ENCODE results near the gene EVX2.

The EVX2 gene

DNA sequence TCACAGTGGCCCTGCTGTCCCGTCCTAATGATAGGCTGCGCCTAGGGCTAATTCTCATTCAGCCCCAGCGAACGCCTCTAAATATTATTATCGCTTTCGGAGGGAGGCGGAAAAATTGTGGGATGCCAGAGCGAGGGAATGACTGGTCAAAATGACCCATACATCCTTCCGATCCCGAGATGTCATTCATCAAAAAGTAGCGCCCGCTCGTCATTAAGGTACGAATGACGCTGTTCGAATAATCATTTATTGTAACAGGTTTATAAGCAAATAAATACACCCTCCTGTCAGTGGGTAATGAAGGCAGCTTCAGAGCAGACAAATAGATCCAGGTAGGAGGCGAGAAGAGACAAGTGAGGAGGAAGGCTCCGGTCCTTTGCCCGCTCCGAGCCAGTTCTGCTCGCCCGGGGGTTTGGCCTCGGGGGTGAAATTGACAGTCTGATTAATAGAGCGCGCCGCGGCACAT is at the start of gene EVX2:
TSS of gene EVX2 (minus strand) at position 167 of the 466 bp plus-strand sequence. CDS start 186 bp downstream, outside the sequence.
- TF ChIP-seq, protein P1, sequence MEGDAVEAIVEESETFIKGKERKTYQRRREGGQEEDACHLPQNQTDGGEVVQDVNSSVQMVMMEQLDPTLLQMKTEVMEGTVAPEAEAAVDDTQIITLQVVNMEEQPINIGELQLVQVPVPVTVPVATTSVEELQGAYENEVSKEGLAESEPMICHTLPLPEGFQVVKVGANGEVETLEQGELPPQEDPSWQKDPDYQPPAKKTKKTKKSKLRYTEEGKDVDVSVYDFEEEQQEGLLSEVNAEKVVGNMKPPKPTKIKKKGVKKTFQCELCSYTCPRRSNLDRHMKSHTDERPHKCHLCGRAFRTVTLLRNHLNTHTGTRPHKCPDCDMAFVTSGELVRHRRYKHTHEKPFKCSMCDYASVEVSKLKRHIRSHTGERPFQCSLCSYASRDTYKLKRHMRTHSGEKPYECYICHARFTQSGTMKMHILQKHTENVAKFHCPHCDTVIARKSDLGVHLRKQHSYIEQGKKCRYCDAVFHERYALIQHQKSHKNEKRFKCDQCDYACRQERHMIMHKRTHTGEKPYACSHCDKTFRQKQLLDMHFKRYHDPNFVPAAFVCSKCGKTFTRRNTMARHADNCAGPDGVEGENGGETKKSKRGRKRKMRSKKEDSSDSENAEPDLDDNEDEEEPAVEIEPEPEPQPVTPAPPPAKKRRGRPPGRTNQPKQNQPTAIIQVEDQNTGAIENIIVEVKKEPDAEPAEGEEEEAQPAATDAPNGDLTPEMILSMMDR (conservative IDR thresholded peaks at IDR 0.05) = no peak
- no peak for TF ChIP-seq ZFX (IDR thresholded peaks at IDR 0.05)

DNA sequence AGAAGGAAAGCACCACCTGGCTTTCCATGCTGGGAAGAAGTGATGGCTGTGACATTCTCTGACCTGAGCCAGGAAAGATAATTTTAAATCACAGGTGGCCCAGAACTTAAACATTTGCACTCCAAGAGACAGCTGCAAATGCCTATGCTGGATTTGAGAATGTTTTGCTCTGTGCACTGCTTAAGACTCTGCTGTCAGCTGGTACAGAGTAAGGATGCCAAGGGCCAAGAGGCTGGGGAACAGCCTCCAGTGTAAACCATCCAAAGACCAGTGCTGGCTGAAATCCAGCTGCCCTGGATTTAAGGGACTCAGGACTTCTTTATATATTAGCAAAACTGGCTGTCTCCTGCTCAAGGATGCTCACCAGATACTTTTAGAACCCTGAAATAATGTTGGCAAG is 49.6 kb upstream of the EVX2 start:
- no peak overlapping the region for H3K27ac ChIP-seq
- TF ChIP-seq, protein P1 (conservative IDR thresholded peaks at IDR 0.05) = no peak
- TF ChIP-seq ZFX (IDR thresholded peaks at IDR 0.05) = no peak

More for the DNA sequence above, at the start of gene EVX2:
- no peak within 1 kb of the TSS for H3K27ac ChIP-seq

DNA sequence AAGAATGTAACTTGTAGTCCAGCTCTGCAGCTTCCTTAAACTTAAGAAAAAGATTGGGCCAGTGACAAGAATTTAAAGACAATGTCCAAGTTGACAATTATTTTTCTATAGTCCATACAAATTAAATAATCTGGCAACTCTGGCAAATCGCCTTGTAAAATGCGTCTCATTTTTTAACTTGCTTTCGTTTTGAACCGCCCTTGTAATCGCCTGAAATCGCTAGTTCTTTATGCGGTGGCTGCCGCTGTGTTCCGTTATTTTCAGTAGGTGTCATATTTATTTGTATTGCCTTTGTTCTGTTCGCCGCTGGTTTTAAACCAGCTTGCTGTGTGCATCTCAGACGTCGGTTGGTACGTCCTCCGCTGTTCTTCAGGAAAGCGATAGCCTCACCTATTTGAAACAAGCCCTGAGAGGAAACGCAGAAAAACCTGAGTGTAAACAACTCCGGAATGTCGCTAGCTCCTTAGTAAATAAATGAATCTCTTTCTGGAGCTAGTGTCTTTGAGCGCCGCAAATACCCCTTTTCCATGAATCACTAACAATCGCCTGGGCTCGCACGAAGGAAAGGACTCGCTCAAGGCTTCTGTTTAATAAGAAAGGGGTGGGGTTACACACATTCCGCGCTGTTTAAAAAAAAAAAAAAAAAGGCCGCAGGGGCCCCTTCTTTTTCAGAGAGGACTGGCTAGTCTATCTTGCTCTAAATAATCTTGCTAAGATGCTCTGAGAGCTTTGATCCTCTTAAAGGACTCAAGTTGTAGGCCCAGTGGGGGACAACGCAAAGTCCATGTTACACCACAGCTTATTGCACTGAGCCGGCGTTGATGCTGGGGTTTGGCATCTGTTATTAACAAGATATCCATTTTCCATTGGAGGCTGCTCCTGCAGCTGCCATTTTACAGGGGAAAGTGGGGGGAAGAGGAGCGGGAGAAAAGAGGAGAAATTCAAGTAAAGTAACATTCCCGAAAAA is 48.7 kb upstream of the EVX2 start:
- H3K27ac ChIP-seq = no peak overlapping the region
- TF ChIP-seq, protein P1 (conservative IDR thresholded peaks at IDR 0.05) = no peak
- TF ChIP-seq ZFX (IDR thresholded peaks at IDR 0.05) = no peak

DNA sequence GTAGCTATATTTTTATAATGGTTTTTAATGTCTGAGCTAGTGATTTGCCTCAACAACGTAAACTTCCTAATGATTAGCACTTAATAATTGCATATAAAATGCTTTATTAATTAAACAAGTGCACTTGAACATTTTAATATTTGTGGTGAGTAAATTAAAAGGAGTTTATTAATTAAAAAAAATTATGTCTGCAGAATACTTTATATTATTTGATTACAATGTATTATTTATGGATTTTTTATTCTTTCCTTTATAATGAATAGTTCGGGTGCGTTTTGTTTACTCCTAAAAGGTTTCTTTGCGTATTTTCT is 48.0 kb upstream of the EVX2 start:
- no peak overlapping the region for H3K27ac ChIP-seq
- TF ChIP-seq ZFX (IDR thresholded peaks at IDR 0.05) = no peak
- TF ChIP-seq, protein P1 (conservative IDR thresholded peaks at IDR 0.05) = no peak

DNA sequence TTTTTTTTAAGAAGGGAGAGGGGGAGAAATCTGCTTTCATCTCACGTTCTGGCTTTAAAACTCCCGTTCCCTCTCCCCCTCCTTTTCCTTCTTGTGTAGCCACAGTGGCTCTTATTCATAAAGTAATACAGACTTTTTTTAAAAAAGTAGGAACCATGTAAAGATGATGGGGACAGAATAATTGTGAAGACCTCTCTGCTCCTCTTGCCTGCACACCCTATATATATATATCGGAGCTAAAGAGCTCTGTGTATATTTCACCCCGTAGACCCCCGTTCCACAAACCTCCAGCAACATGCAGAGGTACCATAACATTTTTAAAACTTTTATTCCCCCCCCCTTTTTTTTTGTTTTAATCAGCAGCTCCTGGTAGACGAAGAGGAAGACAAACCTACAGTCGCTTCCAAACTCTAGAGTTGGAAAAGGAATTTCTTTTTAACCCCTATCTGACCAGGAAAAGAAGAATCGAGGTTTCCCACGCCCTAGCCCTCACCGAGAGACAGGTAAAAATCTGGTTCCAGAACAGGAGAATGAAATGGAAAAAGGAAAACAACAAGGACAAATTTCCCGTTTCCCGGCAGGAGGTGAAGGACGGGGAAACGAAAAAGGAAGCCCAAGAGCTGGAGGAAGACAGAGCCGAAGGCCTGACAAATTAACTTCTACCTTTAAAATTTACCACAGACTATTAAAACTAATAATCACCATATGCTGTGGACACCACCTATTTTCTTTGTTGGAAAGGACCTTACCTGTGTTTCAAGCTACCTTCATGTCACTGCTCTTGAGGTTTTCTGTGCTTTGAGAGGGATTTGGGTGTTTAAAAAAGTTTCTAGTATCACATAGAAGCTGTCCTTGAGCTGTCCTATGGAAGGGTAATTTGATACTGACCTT is 47.4 kb upstream of the EVX2 start:
- TF ChIP-seq, protein P1 (conservative IDR thresholded peaks at IDR 0.05) = no peak
- TF ChIP-seq ZFX (IDR thresholded peaks at IDR 0.05) = no peak

DNA sequence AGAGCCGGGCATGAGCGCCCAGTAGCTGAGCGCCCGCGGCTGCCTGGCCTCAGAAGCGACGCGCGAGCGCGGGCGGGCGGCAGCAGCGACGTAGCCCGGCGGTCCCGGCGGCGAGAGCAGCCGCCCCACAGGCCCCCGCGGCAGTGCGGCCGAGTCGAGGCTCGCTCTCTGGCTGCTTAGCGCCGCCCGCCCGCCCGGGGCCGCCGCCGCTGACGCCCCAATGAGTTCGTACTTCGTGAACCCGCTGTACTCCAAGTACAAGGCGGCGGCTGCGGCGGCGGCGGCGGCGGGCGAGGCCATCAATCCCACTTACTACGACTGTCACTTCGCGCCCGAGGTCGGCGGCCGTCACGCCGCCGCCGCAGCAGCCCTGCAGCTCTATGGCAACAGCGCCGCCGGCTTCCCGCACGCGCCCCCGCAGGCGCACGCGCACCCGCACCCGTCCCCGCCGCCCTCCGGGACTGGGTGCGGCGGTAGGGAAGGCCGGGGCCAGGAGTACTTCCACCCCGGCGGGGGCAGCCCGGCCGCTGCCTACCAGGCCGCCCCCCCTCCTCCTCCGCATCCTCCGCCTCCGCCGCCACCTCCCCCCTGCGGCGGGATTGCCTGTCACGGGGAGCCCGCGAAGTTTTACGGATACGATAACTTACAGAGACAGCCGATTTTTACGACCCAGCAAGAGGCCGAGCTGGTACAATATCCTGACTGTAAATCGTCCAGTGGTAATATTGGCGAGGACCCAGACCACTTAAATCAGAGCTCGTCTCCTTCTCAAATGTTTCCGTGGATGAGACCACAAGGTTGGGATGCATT is 46.6 kb upstream of the EVX2 start:
- TF ChIP-seq ZFX (IDR thresholded peaks at IDR 0.05) = no peak
- TF ChIP-seq, protein P1 (conservative IDR thresholded peaks at IDR 0.05) = no peak
- no peak overlapping the region for H3K27ac ChIP-seq

More for the DNA sequence above, 47.4 kb upstream of the EVX2 start:
- no peak overlapping the region for H3K27ac ChIP-seq
